C4-2B (cell line): ENCODE data around the gene TIPARP.
A peak's percentile ranks its signal among the peaks of the same experiment; 100 is the strongest.

Source experiments
- H3K27ac ChIP-seq: fragments of 450-650 bp; 2 replicates; pipeline ENCODE4 v1.5.1; 2017
- CTCF ChIP-seq: fragments of 450-650 bp; conservative IDR thresholded peaks from 2 replicates; pipeline ENCODE4 v1.5.1; 2017; ENCODE audit warnings: mild to moderate bottlenecking
- ZFX ChIP-seq: fragments of 450-650 bp; IDR thresholded peaks from 2 replicates; pipeline ENCODE4 v1.6.1; 2017

Gene TIPARP

DNA sequence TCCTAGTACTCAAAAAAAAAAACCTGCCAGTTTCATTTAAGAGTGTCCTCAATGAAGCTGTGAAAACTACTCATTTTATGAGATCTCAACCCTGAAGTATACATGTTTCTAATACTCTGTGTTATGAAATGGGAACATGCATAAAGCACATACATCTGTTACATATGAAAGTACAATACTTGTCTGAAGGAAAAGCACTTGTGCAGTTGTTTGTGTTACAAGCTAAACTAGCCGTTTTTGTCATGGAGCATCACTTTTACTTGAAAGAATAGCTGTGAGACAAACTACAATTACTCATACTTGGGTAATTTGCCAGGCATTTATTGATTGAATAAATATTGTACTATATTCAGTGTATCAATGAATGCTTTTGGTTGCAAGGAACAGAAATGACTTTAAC lies 72.7 kb downstream of the TIPARP start:
- H3K27ac ChIP-seq: no peak overlapping the region
- TF ChIP-seq CTCF: no peak
- no peak for TF ChIP-seq ZFX

DNA sequence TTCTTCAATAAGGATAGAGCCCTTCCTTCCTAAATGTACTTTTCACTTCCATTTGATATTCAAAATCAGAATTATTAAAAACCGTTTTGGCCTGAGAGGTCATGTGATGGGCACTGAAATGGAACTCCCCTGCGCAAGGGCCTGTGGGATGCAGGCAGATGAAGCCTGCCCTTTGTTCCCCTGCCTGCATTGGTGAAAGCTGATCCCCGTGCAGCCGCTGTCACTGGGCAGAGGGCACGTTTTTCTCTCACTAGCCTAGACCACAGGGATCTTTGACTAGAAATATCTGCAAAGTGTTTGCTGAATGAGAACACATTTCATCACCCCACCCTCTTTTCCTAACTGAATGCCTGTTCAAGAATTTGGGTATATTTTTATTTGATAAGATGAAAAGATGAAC lies 74.9 kb downstream of the TIPARP start:
- no peak overlapping the region for H3K27ac ChIP-seq
- no peak for TF ChIP-seq CTCF
- TF ChIP-seq ZFX: no peak

DNA sequence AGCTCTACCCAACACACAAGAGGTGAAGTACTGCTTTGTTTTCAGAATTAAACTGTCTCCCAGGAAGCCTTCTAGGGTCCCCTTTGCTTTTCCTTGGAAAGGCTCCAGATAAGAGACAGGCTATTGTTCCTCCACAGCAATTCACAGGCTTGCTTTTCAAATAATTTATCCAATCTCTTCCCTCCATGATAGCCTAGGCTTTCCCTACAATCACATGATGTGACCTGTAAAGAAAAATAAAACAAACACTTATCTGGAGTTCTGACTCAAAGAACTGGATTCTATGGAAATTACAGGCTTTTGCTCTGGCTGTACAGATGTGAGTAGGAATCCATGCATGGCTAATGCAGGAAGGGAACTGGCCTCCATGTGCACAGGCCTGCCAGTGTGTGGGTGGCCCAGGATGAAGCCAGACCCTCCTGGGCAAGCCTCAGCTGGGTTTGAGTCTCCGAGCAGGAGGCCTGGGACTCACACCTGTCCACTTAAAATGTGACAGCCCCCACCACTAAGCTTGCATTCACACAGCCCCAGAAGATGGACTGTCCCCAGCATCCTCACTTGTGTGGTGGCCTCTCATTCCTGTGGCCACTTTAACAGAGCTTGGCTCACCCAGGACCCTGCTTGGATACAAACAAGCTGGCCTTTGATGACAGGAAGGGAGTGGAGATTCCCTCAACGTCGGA lies 75.9 kb downstream of the TIPARP start:
- TF ChIP-seq ZFX: no peak
- no peak for TF ChIP-seq CTCF
- no peak overlapping the region for H3K27ac ChIP-seq

GRCh38 chr3:156750874-156751245 lies 76.5 kb downstream of the TIPARP start:
- no peak for TF ChIP-seq CTCF
- no peak overlapping the region for H3K27ac ChIP-seq

DNA sequence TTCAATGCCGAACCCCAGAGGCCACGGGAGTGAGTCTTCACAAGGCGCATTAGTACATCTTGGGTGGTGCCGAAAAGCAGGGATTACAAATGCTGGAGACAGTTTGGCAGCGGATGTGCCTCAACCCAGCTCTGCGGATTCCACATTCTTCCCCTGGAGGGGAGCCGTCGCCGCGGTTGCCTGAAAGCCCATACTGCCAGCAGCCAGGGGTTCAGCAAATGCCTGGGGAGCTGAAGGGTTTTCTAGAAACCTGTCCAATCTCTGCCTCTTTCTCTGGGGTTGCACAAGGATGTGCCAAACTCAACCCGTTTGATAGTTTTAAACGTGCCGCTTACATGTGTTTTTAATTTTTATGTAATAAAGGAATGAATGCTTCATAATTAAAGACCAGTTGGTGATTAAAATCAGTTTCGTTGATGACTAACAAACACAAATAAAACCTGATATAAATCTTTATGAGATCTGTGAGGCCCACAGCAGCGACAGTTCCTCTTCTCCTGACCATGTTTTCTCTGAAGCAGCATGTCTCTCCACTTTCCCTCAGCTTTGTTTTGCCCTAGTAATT lies 77.2 kb downstream of the TIPARP start:
- TF ChIP-seq ZFX (no peak), CTCF (no peak)
- 0 out of 2 replicates have a peak overlapping the region, but pooled peaks have one; percentile 11 for H3K27ac ChIP-seq
